Stomach (tissue), 9 donors: ENCODE measurements around the gene RBX1. TPM values are rescaled to one million over a fixed set of nuclear protein-coding genes. Genes with fewer than 3 reads are reported as not detected.

Experiments used
- DNase-seq, 2 donors: peaks; one replicate each; pipeline versions ENCODE4 v3.0.0 to v3.0.0-alpha.2; 2013 to 2019
- H3K27ac ChIP-seq, 5 donors: fragments of 200-600 bp in 4 of 5; sonication (generic) in 4 of 5; one replicate each; pipeline ENCODE4 v1.5.1; 2013 to 2019; ENCODE audit warnings: mild to moderate bottlenecking in 1 of 5, moderate library complexity in 1 of 5
- H3K27me3 ChIP-seq, 3 donors: fragments of 200-600 bp; sonication (generic); one replicate each; pipeline ENCODE4 v1.5.1; 2017 to 2019; ENCODE audit warnings: mixed run types in 1 of 3
- H3K36me3 ChIP-seq, 4 donors: fragments of 200-600 bp; sonication (generic); 1 replicate in 3 of 4; 2 replicates in 1 of 4; pipeline ENCODE4 v1.5.1; 2016 to 2019
- H3K4me1 ChIP-seq, 4 donors: fragments of 200-600 bp; sonication (generic); one replicate each; pipeline ENCODE4 v1.5.1; 2016 to 2019
- H3K4me3 ChIP-seq, 4 donors: fragments of 200-600 bp; sonication (generic) in 3 of 4; one replicate each; pipeline ENCODE4 v1.5.1; 2016 to 2019; ENCODE audit warnings: mild to moderate bottlenecking in 1 of 4
- H3K9me3 ChIP-seq, 4 donors: fragments of 200-600 bp; sonication (generic); one replicate each; pipeline ENCODE4 v1.5.1; 2016 to 2019
- EP300 ChIP-seq: sonication (generic); formaldehyde crosslinking; IDR thresholded peaks from one replicate; pipeline ENCODE4 v1.6.1; 2017; ENCODE audit warnings: antibody characterized with exemption
- POLR2A ChIP-seq, 4 donors: fragments of 450-650 bp; IDR thresholded peaks; one replicate each; pipeline ENCODE4 v1.6.1; 2016; ENCODE audit warnings: antibody characterized with exemption in 4 of 4, control low read depth in 2 of 4, mild to moderate bottlenecking in 1 of 4, moderate library complexity in 1 of 4
- POLR2AphosphoS5 ChIP-seq, 3 donors: sonication (generic); formaldehyde crosslinking; IDR thresholded peaks; one replicate each; pipeline ENCODE4 v1.6.1; 2016; ENCODE audit warnings: antibody characterized with exemption in 3 of 3
- WGBS, 5 donors: extraction: QIAGEN DNeasy Blood & Tissue Kit in 3 of 5; methylation state at CpG; one replicate each; pipeline versions ENCODE4 v1.1.5 to v1.1.7; 2013 to 2018; 5-methylcytosine and 5-hydroxymethylcytosine counted together
- intact Hi-C: fragments of 100-400 bp; cut with DNase I; formaldehyde crosslinking; loops from one replicate; pipeline ENCODE4 v1.15.1; 2023; ENCODE audit warnings: low total_unique reads
- polyA plus RNA-seq, 3 donors: library from polyadenylated mRNA; stranded (reverse); fragments of 200-250 nt; gene quantifications; one replicate each; pipeline ENCODE4 v1.2.3, GENCODE V29; 2013
- total RNA-seq, 5 donors: library from RNA; depleted of rRNA; stranded (reverse); fragments of >200 nt; gene quantifications; one replicate each; pipeline versions ENCODE4 v1.1.0 to v1.2.3, GENCODE V29; 2014 to 2016
- TF ChIP-seq, protein P1 (sequence below), 7 experiments: fragments of 450-650 bp in 4 of 7; fragments of 200-600 bp in 3 of 7; sonication (generic) in 3 of 7; IDR thresholded peaks; one replicate each; pipeline ENCODE4 v1.5.1; 2016 to 2019; ENCODE audit warnings: antibody characterized with exemption in 7 of 7, control low read depth in 2 of 7, mild to moderate bottlenecking in 1 of 7
- donor health status: healthy with polysubstance abuse.
- donor health status: Bipolar disorder and iron deficiency.
- donor health status: healthy.

Gene RBX1
- total and polyA plus RNA-seq, 8 donors, result 4.0 to 95.1 (median 53.5) TPM

DNA sequence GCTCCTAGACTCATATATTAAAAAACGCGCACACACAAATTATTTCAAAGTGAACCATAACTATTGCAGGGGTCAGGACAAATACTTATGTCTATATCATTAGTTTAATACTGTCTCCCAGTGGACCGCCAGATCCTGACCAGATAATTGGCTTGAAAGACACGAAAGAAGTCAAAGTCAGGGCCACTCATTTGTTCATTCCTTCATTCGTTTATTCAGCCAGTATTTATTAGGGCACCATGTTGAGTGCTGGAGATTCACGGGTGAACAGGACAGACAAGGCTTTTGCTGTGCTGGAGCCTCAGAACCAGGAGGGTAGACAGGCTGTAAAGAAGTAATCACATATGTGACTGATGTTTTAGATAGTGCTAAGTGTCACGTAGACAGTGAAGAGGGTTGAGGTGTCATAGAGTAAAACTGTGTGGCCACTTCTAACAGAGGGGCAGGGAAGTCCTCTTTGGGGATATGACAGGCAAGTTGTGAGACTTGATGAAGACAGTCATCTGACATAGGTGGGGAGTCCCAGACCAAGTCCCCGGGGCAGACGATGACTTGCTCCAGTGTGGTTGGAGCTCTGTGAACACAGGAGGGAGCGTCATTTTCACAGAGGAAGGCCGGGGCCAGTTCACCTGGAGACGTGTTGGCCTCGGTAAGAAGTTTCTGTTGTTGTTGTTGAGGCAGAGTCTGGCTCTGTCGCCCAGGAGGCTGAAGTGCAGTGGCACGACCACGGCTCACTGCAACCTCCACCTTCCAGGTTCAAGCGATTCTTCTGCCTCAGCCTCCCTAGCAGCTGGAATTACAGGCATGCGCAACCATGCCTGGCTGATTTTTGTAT is 25.9 kb downstream of the RBX1 start:
- Histone ChIP-seq H3K4me1 (no peaks in the 10 kb centered on the region), H3K36me3 (peaks cover 9 to 18% (median 16%) of the 10 kb centered on the region in 4 donors), H3K9me3 (no peaks in the 10 kb centered on the region), H3K27me3 (no peaks in the 10 kb centered on the region), H3K4me3 (no peak overlapping the region), H3K27ac (no peak overlapping the region)
- TF ChIP-seq POLR2AphosphoS5 (IDR thresholded peaks at IDR 0.05) (no peak), EP300 (no peak)
- intact Hi-C loops, result no loop called here
- 83 to 89% (median 87%) methylated on average over 18 of the region's 18 CpGs for WGBS, 5 donors
- DNase-seq, result no peak

DNA sequence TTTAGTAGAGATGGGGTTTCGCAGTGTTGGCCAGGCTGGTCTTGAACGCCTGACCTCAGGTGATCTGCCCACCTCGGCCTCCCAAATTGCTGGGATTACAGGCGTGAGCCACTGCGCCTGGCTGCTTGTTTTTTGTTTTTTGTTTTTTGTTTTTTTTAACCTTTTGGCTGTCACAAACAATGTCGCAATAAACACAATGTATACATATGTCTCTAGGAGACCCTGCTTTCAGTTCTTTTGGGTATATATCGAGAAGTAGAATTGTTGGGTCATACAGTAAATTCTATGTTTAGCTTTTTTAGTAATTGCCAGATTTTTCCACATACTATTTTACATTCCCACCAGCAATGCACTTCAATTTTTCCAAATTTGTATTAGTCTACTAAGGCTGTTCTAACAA is 28.0 kb downstream of the RBX1 start:
- Histone ChIP-seq H3K4me3 (no peak overlapping the region), H3K36me3 (no peaks in the 10 kb centered on the region), H3K27me3 (no peaks in the 10 kb centered on the region), H3K27ac (no peak overlapping the region), H3K4me1 (no peaks in the 10 kb centered on the region), H3K9me3 (no peaks in the 10 kb centered on the region)
- TF ChIP-seq EP300, result no peak
- no peak for TF ChIP-seq POLR2AphosphoS5 (IDR thresholded peaks at IDR 0.05)
- TF ChIP-seq, protein P1, sequence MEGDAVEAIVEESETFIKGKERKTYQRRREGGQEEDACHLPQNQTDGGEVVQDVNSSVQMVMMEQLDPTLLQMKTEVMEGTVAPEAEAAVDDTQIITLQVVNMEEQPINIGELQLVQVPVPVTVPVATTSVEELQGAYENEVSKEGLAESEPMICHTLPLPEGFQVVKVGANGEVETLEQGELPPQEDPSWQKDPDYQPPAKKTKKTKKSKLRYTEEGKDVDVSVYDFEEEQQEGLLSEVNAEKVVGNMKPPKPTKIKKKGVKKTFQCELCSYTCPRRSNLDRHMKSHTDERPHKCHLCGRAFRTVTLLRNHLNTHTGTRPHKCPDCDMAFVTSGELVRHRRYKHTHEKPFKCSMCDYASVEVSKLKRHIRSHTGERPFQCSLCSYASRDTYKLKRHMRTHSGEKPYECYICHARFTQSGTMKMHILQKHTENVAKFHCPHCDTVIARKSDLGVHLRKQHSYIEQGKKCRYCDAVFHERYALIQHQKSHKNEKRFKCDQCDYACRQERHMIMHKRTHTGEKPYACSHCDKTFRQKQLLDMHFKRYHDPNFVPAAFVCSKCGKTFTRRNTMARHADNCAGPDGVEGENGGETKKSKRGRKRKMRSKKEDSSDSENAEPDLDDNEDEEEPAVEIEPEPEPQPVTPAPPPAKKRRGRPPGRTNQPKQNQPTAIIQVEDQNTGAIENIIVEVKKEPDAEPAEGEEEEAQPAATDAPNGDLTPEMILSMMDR (IDR thresholded peaks at IDR 0.05), result no peak
- no peak for TF ChIP-seq POLR2A (IDR thresholded peaks at IDR 0.05)
- intact Hi-C loops, result no loop called here
- WGBS, 5 donors, result 94 to 98% (median 96%) methylated on average over 7 of the region's 7 CpGs
- DNase-seq, result no peak

DNA sequence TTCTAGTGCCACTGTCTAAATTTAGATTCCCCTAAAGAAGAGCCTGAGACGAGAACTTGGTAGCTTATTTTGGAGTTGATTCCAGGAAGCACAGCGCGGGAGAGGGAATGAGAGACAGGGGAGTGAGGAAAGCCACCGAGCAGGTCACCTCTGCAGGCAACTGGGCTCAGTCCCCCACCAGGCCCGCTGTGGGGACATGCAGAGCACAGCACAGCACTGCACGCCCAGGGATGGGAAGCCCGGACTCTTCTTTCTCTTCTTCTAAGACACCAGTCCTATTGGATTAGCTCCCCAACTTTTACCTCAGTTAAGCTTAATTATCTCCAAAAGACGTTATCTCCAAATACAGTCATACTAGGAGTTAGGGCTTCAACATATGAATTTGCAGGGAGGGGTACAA is 28.7 kb downstream of the RBX1 start:
- no peaks in the 10 kb centered on the region for H3K36me3 ChIP-seq
- no peak for DNase-seq
- H3K27ac ChIP-seq, result no peak overlapping the region
- WGBS, 5 donors, result 77 to 88% (median 85%) methylated on average over 8 of the region's 8 CpGs
- no peak overlapping the region for H3K4me3 ChIP-seq
- H3K4me1 ChIP-seq, result no peaks in the 10 kb centered on the region
- TF ChIP-seq, protein P1 (IDR thresholded peaks at IDR 0.05), result no peak
- no peak for TF ChIP-seq EP300
- TF ChIP-seq POLR2A (IDR thresholded peaks at IDR 0.05), result no peak
- no peak for TF ChIP-seq POLR2AphosphoS5 (IDR thresholded peaks at IDR 0.05)
- intact Hi-C loops, result no loop called here
- H3K9me3 ChIP-seq, result no peaks in the 10 kb centered on the region
- H3K27me3 ChIP-seq, result no peaks in the 10 kb centered on the region

DNA sequence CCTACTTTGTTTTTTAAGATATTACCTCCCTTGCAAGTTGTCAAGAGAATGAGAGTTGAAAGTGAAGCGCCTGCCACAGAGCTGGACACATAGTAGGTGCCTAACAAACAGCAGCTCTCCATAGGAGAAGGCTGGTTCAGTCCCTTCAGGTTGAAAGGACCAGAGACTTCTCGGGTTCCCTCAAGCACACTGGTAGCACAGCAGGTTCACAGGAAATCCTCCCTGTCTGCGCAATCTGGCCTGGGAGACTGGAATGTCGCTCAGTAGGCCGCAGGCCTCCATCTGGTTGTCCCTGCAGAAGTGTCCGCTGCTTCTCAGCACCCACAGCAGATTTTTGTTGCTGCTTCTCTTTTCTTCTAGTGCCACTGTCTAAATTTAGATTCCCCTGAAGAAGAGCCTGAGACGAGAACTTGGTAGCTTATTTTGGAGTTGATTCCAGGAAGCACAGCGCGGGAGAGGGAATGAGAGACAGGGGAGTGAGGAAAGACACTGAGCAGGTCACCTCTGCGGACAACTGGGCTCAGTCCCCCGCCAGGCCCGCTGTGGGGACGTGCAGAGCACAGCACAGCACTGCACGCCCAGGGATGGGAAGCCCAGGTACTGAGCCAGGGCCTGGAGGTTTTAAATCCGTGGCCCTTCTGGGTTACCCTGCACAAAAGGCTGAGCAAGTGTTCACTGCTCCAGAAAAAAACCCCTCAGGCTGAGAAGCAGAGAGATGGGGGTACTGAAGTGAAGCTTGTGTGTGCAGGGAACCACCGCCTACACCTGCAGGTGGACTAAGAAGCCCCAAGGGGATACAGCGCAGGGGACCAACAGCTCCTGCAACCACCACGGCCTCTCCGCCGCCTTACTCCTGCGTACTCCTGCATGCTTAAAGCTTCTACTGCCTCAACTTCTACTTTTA is 31.6 kb downstream of the RBX1 start:
- intact Hi-C loops, result no loop called here
- DNase-seq, result no peak
- no peaks in the 10 kb centered on the region for H3K36me3 ChIP-seq
- H3K4me1 ChIP-seq, result no peaks in the 10 kb centered on the region
- no peak overlapping the region for H3K27ac ChIP-seq
- 86 to 92% (median 89%) methylated on average over 21 of the region's 21 CpGs for WGBS, 5 donors
- no peaks in the 10 kb centered on the region for H3K27me3 ChIP-seq
- TF ChIP-seq, protein P1 (IDR thresholded peaks at IDR 0.05), result no peak
- TF ChIP-seq EP300 (no peak), POLR2A (IDR thresholded peaks at IDR 0.05) (no peak), POLR2AphosphoS5 (IDR thresholded peaks at IDR 0.05) (no peak)
- no peak overlapping the region for H3K4me3 ChIP-seq
- H3K9me3 ChIP-seq, result no peaks in the 10 kb centered on the region
